Measurements from ENCODE around the gene SRRM4.

DNA sequence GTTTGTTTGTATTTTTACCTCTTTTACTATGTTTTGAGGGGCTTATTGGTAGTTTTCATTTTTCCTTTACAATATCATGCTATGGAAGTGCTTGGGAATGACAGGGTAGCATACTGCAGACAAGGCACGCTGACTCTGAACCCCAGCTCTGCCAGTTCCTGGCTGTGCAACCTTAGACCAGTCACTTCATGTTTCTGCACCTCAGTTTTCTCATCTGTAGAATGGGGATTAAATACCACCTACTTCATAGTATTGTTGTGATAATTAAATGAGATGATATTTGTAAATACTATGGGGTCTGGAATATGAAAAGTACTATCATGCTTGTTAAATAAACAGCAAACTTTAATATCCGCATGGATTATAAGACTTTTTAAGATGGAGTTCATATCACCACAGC is 35.4 kb downstream of the SRRM4 start:
- TF ChIP-seq, protein P1, sequence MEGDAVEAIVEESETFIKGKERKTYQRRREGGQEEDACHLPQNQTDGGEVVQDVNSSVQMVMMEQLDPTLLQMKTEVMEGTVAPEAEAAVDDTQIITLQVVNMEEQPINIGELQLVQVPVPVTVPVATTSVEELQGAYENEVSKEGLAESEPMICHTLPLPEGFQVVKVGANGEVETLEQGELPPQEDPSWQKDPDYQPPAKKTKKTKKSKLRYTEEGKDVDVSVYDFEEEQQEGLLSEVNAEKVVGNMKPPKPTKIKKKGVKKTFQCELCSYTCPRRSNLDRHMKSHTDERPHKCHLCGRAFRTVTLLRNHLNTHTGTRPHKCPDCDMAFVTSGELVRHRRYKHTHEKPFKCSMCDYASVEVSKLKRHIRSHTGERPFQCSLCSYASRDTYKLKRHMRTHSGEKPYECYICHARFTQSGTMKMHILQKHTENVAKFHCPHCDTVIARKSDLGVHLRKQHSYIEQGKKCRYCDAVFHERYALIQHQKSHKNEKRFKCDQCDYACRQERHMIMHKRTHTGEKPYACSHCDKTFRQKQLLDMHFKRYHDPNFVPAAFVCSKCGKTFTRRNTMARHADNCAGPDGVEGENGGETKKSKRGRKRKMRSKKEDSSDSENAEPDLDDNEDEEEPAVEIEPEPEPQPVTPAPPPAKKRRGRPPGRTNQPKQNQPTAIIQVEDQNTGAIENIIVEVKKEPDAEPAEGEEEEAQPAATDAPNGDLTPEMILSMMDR (IDR thresholded peaks at IDR 0.05) = no peak
- TF ChIP-seq POLR2A (IDR thresholded peaks at IDR 0.05) = no peak
